Smooth muscle cell (in vitro differentiated cells): ENCODE measurements around the gene GPX2. TPM values are rescaled to one million over a fixed set of nuclear protein-coding genes. Genes with fewer than 3 reads are reported as not detected.

ENCODE experiments used
- DNase-seq: peaks from one replicate; lab custom pipeline; 2025; ENCODE audit not compliant: unreplicated experiment; lab: John Stamatoyannopoulos, UW
- H2AFZ ChIP-seq: fragments of 200-600 bp; sonication (generic); 2 replicates; pipeline ENCODE4 v1.6.0; 2016; ENCODE audit warnings: antibody characterized with exemption, low read depth, mild to moderate bottlenecking
- H3F3A ChIP-seq: fragments of 200-600 bp; sonication (generic); 2 replicates; pipeline ENCODE4 v1.6.0; 2017; ENCODE audit warnings: antibody characterized with exemption, low read depth
- H3K27ac ChIP-seq: fragments of 200-600 bp; sonication (generic); 2 replicates; pipeline ENCODE4 v1.5.1; 2016; ENCODE audit warnings: low read depth, mild to moderate bottlenecking
- H3K27me3 ChIP-seq: fragments of 200-600 bp; sonication (generic); 2 replicates; pipeline ENCODE4 v1.6.1; 2016; ENCODE audit warnings: low read depth, mild to moderate bottlenecking
- H3K36me3 ChIP-seq: fragments of 200-600 bp; sonication (generic); 2 replicates; pipeline ENCODE4 v1.5.1; 2016; ENCODE audit warnings: low read depth
- H3K4me1 ChIP-seq: fragments of 200-600 bp; sonication (generic); 2 replicates; pipeline ENCODE4 v1.5.1; 2016; ENCODE audit warnings: low read depth
- H3K4me2 ChIP-seq: fragments of 200-600 bp; sonication (generic); 2 replicates; pipeline ENCODE4 v1.6.0; 2016; ENCODE audit warnings: mild to moderate bottlenecking
- H3K4me3 ChIP-seq: fragments of 200-600 bp; sonication (generic); 2 replicates; pipeline ENCODE4 v1.5.1; 2016; ENCODE audit warnings: mild to moderate bottlenecking
- H3K79me2 ChIP-seq: fragments of 200-600 bp; sonication (generic); 2 replicates; pipeline ENCODE4 v1.6.0; 2016; ENCODE audit warnings: low read depth, mild to moderate bottlenecking
- H3K9ac ChIP-seq: fragments of 200-600 bp; sonication (generic); 2 replicates; pipeline ENCODE4 v1.6.0; 2016; ENCODE audit warnings: low read depth
- H3K9me3 ChIP-seq: fragments of 200-600 bp; sonication (generic); replicated peaks from 2 replicates; pipeline ENCODE4 v1.5.1; 2016; ENCODE audit warnings: low read depth
- H4K20me1 ChIP-seq: fragments of 200-600 bp; sonication (generic); 2 replicates; pipeline ENCODE4 v1.6.0; 2016; ENCODE audit warnings: low read depth
- CTCF ChIP-seq: fragments of 200-600 bp; sonication (generic); IDR thresholded peaks from 2 replicates; pipeline ENCODE4 v1.5.1; 2017; ENCODE audit warnings: borderline replicate concordance, mild to moderate bottlenecking, antibody characterized with exemption; ENCODE audit not compliant: insufficient read depth, poor library complexity, severe bottlenecking
- WGBS: methylation state at CpG from one replicate; pipeline ENCODE4 v1.1.7; 2016; ENCODE audit warnings: low lambda C conversion rate; 5-methylcytosine and 5-hydroxymethylcytosine counted together
- polyA plus RNA-seq: library from polyadenylated mRNA; unstranded; fragments of >200 nt; fragmentation: Nextera tagmentation; extraction: Ambion mirVana; gene quantifications from 2 replicates; pipeline ENCODE4 v1.2.1, GENCODE V29; 2016
- total RNA-seq: library from RNA; depleted of rRNA; stranded (reverse); fragments of >200 nt; gene quantifications from 2 replicates; pipeline ENCODE4 v1.2.3, GENCODE V29; 2014

The GPX2 gene
- total and polyA plus RNA-seq, 2 experiments from 2014 or later, result 0.30 to 3.6 TPM

GRCh38 chr14:64927031-64927430 lies 15.5 kb downstream of the GPX2 start:
- Histone ChIP-seq H3K27ac (no peak overlapping the region), H3K9me3 (no peaks in the 10 kb centered on the region), H2AFZ (no peak overlapping the region), H3K4me3 (no peak overlapping the region), H3K9ac (no peak overlapping the region), H3K36me3 (peaks cover 17% of the 10 kb centered on the region), H3K4me1 (no peaks in the 10 kb centered on the region), H3K4me2 (no peak overlapping the region), H3F3A (no peaks in the 10 kb centered on the region), H4K20me1 (peaks cover 62% of the 10 kb centered on the region), H3K79me2 (peaks cover 6% of the 10 kb centered on the region), H3K27me3 (no peaks in the 10 kb centered on the region)
- no peak for DNase-seq
- 97% methylated on average over 3 of the region's 3 CpGs for WGBS
- no peak for TF ChIP-seq CTCF

DNA sequence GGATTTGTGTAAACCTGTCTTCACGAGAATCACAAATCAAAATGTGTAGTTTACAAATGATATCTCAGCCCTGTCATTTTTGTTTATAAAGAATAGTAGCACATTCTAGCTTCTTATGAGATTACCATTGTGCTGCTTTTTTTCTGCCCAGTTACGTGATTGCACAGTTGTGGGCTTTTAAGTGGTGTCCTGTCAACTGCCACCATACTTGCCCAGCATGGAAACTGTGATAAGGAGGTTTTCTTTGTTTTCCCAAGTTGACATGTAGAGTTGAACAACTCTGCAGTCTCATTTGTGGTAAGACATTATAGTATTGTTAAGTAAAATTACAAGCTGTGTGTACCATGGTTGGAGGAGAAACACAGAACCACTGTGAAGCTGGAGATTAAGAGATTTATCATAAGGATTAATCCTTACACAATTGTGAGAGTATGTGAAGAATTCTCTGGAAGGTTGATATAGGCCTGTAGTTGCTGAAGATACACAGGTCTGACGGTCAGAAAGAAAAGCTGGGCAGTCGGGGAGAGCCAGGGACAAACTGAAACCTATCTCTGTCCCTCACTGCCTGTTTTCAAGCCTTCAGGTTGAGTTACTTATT lies 16.0 kb downstream of the GPX2 start:
- H4K20me1 ChIP-seq, result peaks cover 57% of the 10 kb centered on the region
- 83% methylated on average over 4 of the region's 4 CpGs for WGBS
- H3K9me3 ChIP-seq, result no peaks in the 10 kb centered on the region
- H3F3A ChIP-seq, result no peaks in the 10 kb centered on the region
- H3K79me2 ChIP-seq, result peaks cover 10% of the 10 kb centered on the region
- no peak overlapping the region for H3K4me2 ChIP-seq
- H3K27ac ChIP-seq, result no peak overlapping the region
- H3K4me3 ChIP-seq, result no peak overlapping the region
- no peaks in the 10 kb centered on the region for H3K4me1 ChIP-seq
- H3K9ac ChIP-seq, result no peak overlapping the region
- no peak for DNase-seq
- H3K36me3 ChIP-seq, result peaks cover 16% of the 10 kb centered on the region
- TF ChIP-seq CTCF, result no peak
- H3K27me3 ChIP-seq, result no peaks in the 10 kb centered on the region
- H2AFZ ChIP-seq, result no peak overlapping the region

DNA sequence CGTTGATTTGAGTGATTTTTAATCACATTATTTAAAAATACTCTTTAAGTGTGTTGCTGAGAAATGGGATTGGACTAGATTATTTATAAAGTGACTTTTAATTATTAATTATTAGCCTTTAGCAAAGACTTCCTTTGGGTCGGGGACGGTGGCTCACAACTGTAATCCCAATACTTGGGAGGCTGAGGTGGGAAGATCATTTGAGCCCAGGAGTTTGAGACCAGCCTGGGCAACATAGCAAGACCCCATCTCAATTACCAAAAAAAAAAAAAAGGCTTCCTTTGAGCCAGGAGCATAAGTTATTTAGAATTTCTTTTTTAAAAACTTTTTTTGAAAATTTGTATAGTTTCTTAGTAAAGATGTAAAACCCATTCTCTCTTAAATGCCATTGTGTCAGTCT lies 19.5 kb downstream of the GPX2 start:
- Histone ChIP-seq H3K27ac (no peak overlapping the region), H2AFZ (no peak overlapping the region), H3K9me3 (no peaks in the 10 kb centered on the region), H3F3A (no peaks in the 10 kb centered on the region), H3K9ac (no peak overlapping the region), H3K4me3 (no peak overlapping the region), H3K27me3 (no peaks in the 10 kb centered on the region), H3K4me1 (peaks cover 1% of the 10 kb centered on the region), H3K36me3 (peaks cover 16% of the 10 kb centered on the region), H3K4me2 (no peak overlapping the region), H3K79me2 (peaks cover 25% of the 10 kb centered on the region), H4K20me1 (peaks cover 43% of the 10 kb centered on the region)
- DNase-seq, result no peak
- TF ChIP-seq CTCF, result no peak
- WGBS, result 100% methylated on average over 3 of the region's 3 CpGs

- Histone ChIP-seq H3K27me3 (no peaks in the 10 kb centered on the region), H3K36me3 (peaks cover 6% of the 10 kb centered on the region), H3K9ac (no peak overlapping the region), H3K27ac (no peak overlapping the region), H3K79me2 (peaks cover 51% of the 10 kb centered on the region), H3K4me3 (no peak overlapping the region), H3F3A (no peaks in the 10 kb centered on the region), H4K20me1 (peaks cover 29% of the 10 kb centered on the region), H3K4me2 (no peak overlapping the region), H3K4me1 (peaks cover 4% of the 10 kb centered on the region), H3K9me3 (no peaks in the 10 kb centered on the region), H2AFZ (no peak overlapping the region)
- no peak for DNase-seq
- 97% methylated on average over 2 of the region's 2 CpGs for WGBS
- TF ChIP-seq CTCF, result no peak
Measured at GRCh38 chr14:64920465-64920864, 22.1 kb downstream of the GPX2 start.
